ENCODE data around the gene OMP.
A peak's percentile ranks its signal among the peaks of the same experiment; 100 is the strongest.

OMP gene

DNA sequence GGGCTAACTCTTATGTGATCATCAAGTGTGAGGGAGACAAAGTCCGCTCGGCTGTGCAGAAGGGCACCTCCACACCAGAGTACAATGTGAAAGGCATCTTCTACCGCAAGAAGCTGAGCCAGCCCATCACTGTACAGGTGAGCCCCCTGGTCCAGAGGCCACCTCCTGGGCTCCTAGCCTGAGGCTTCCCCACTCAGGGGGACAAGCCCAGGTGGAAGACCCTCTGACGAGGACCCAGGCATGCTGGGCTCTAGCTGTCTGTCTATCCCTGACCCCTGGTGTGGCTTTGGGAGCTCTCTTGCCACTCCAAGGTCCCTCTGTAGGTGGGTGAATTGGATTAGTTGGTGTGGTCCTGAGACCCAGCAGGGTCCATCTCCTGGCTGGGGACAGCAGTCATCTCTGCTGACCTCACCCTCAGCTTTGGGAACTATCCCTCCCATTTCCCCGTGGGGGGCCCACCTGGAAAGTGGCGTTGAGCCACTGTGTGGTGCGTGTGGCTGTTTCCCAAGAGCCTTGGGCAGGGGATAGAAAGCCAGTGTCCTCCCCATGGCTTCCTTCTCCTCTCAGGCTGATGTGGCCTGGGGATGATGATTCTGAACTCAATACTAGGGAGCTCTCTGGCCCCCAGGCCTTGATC, 20.1 kb downstream of the OMP start:
- DNase-seq (ENCODE audit: low spot score), result no peak

DNA sequence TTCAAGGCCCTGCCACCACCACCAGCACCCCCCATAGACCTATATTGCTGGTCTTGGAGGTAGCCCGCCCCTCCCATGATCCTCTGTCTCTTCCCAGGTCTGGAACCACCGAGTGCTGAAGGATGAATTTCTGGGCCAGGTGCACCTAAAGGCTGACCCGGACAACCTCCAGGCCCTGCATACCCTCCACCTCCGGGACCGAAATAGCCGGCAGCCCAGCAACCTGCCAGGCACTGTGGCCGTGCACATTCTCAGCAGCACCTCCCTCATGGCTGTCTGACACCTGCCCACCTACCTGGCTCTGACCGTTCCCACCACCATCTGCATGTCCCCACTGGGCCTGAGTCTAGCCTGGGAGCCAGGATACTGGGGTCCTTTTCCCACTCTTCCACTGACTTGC, 21.0 kb downstream of the OMP start:
- DNase-seq (ENCODE audit: low spot score), result no peak

DNA sequence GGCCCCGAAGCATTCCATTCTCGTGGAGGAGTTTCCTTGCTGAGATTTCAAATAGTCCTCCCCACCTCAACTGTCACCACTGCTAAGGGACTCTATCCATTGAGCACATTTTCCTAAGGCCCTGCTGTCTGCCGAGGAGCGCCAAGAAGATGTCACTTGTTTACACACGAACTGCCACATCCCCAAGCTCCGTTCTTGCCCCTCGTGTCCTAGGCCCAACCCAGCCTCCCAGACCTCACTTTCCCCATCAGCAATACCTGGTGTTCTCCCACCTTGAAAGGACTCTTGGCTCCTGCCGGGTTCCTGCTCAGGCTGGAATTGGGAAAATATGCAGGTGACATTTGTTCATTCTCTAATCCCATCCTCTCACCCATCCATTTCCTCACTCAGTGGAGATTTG, 21.4 kb downstream of the OMP start:
- DNase-seq (ENCODE audit: low spot score), result no peak

DNA sequence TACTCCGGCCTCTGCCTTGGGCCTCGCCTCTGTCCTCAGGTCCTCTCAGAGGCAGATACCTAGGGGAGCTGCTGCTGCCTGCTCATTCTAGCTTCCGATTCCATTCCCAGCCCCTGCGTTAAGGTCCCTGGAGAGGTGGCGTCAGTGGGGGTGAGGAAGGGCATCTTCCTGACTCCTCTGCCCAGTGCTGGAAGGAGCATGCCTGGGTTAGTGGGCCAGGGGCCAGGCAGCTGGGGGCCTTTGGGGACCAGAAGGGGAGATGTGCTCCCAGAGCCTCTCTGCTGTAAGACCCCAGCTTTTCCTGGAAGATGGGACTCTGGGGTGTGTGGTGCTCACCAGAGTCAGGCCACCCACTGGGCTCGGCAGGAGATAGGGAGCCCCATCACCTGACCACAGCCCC, 21.8 kb downstream of the OMP start:
- no peak for DNase-seq (ENCODE audit: low spot score)

DNA sequence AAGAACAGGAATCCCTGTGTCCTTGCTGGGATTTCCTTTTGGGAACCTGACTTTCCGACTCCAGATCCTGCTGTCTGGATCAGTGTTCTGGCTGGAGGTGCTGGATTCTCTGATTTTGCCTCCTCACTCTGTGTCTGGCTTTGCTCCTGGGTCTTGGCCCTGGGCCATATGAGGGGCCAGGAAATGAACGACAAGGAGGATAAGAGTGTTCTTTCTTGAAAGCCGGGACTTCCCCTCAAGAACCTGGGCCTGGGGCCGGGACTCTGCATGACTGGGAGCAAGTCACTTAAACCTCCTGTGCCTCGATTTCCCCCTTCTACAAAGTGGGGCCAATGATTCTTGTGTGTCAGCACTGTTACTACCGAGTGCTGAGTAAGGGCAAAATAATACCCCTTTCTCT, 22.6 kb downstream of the OMP start:
- DNase-seq (ENCODE audit: low spot score), result no peak

DNA sequence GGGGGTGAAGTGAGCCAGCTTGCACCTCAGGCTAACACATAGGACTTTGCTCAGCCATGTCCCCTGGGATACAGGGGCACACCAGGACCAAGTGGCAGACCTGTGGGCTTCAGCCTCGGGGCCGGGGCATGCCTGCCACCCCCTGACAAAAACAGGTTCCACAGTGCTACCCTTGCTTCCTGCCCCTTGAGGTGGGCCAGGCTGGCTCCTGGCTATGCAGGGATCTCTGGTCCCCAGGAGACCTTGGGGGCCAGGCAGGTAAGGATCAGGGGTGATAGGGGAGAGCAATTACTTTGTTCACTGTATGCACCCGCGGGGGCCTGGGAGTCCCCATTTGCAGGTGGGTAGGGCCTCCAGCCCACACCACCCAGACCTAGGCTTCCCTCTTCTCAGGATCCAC, 23.1 kb downstream of the OMP start:
- no peak for DNase-seq (ENCODE audit: low spot score)

DNA sequence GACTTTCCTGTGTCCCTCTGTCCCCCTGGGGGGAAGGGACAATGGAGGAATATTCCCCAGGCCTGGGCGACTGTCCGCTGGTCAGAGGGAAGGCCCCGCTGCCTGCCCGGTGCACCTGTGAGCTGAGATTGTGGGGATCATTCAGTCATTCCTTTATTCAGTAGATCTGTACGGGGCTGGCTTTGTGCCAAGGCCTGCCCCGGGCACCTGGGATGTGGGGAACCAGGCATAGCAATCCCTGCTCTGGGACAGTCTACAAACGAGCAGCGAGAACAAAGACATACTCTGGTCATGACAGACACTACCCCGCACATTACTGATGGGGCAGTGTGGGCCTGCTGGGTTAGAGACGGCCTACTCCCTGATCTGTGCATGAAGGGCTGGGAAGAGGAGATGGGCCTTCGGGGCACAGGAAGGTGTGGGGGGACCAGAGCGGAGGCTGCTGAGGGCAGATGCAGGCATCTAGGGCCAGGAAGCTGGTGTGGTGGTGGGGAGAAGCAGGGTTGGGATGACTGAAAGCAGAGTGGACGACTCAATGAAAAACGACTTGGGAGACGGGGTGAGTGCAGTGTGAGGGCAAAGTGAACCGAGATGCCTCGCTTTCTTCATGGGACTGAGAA, 23.6 kb downstream of the OMP start:
- no peak for DNase-seq (ENCODE audit: low spot score)

DNA sequence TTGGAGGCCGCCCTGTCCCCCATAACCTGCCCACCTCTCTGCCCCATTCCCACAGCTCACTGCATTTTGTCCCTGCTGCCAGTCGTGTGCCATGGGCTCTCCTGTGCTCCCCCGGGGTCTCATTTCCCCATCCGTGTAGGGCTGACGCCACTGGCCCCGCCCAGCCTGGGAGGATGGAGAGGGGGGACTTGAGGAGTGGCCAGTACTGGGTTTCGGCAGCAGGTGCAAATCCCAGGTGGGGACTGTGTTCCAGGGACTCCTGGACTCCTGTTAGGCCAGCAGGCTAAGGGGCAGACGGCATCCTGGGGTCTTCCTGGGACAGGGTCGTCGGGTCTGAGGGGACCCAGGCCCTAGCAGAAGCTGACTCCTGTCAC, 24.2 kb downstream of the OMP start:
- no peak for DNase-seq (ENCODE audit: low spot score)

DNA sequence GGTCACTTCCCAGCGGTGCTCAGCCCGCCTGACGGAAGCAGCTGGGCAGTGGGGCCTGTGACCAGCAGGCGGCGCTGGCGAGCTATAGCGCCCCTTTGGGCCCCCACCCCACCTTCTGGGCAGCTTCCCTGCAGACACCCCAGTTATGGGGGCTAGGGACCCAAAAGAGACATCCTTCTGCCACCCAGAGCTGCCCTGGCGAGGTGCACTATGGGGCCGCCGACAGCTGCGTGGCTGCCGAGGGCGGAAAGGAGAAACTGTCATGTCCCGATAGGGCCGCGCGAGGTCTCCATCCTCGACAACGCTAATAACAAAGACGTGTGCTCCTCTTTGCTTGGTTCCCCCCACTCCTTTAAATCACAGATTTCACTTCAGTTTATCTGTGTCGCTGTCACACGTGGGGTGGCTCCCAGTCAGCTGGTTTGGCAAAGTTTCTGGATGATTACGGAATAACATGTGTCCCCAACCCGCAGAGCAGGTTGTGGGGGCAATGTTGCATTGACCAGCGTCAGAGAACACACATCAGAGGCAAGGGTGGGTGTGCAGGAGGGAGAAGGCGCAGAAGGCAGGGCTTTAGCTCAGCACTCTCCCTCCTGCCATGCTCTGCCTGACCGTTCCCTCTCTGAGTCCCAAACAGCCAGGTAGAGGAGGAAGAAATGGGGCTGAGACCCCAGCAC, 24.7 kb downstream of the OMP start:
- DNase-seq (ENCODE audit: low spot score), result peak; percentile 80

DNA sequence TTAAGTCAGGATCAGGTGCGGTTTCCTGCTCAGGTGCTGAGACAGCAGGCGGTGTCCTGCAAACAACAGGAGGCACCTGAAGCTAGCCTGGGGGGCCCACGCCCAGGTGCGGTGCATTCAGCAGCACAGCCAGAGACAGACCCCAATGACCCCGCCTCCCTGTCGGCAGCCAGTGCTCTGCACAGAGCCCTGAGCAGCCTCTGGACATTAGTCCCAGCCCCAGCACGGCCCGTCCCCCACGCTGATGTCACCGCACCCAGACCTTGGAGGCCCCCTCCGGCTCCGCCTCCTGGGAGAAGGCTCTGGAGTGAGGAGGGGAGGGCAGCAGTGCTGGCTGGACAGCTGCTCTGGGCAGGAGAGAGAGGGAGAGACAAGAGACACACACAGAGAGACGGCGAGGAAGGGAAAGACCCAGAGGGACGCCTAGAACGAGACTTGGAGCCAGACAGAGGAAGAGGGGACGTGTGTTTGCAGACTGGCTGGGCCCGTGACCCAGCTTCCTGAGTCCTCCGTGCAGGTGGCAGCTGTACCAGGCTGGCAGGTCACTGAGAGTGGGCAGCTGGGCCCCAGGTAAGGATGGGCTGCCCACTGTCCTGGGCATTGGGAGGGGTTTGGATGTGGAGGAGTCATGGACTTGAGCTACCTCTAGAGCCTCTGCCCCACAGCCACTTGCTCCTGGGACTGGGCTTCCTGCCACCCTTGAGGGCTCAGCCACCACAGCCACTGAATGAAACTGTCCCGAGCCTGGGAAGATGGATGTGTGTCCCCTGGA, 25.5 kb downstream of the OMP start, which contains the start of gene MYO7A:
MYO7A (plus strand) TSS at position 327 of the 772 bp plus-strand sequence. CDS start 2,389 bp downstream, outside the sequence.
- peak; percentile 79 for DNase-seq (ENCODE audit: low spot score)

DNA sequence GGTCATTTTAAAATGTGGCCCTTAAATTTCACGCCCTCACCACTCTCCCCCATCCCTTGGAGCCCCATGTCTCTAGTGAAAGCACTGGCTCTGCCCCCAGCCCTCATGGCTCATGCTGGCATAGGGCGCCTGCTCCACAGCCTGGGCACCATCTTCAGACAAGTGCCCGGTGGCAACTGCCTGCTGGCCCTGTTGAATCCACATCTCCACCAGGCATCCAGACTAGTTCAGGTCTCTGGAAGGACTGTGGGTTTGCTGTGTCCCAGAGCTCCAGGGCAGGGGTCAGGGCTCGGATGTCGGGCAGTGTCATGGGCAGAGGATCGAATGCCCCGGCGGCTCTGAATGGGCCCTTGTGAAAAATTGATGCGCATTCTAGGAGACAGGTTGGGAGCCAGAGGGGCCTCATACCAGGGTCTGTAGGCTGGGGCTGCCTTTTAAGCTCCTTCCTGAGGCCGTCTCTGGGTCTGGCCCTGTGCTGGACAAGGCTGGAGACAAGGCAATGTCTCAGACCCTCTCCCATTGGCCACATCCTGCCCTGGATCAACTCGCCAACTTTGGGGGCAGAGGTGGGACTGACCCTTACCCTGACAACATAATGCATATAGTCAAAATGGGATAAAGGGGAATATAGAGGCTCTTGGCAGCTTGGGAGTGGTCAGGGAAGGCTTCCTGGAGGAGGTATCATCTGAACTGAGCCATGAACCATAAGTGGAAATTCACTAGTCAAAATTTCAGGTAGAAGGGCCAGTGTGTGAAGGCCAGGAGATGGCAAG, 26.6 kb downstream of the OMP start:
- no peak for DNase-seq (ENCODE audit: low spot score)

DNA sequence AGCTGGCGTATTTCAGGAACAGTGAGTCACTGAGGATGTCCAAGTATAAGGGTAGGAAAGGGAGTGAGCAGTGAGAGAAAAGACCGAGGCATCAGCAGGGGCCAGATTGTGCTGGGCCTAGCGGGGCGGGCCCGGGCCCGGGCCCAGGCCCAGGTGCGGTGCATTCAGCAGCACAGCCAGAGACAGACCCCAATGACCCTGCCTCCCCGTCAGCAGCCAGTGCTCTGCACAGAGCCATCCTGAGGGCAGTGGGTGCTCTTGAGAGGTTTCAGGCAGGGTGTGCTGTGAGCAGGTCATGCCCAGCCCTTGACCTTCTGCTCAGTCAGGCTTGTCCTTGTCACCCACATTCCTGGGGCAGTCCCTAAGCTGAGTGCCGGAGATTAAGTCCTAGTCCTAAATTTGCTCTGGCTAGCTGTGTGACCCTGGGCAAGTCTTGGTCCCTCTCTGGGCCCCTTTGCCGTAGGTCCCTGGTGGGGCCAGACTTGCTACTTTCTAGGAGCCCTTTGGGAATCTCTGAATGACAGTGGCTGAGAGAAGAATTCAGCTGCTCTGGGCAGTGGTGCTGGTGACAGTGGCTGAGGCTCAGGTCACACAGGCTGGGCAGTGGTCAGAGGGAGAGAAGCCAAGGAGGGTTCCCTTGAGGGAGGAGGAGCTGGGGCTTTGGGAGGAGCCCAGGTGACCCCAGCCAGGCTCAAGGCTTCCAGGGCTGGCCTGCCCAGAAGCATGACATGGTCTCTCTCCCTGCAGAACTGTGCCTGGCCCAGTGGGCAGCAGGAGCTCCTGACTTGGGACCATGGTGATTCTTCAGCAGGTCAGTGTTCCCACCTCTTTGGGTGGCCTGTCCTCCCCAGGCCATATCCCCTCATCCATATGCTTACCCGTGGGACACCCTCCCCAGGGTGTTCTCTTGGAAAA, 27.5 kb downstream of the OMP start:
- DNase-seq (ENCODE audit: low spot score), result no peak

DNA sequence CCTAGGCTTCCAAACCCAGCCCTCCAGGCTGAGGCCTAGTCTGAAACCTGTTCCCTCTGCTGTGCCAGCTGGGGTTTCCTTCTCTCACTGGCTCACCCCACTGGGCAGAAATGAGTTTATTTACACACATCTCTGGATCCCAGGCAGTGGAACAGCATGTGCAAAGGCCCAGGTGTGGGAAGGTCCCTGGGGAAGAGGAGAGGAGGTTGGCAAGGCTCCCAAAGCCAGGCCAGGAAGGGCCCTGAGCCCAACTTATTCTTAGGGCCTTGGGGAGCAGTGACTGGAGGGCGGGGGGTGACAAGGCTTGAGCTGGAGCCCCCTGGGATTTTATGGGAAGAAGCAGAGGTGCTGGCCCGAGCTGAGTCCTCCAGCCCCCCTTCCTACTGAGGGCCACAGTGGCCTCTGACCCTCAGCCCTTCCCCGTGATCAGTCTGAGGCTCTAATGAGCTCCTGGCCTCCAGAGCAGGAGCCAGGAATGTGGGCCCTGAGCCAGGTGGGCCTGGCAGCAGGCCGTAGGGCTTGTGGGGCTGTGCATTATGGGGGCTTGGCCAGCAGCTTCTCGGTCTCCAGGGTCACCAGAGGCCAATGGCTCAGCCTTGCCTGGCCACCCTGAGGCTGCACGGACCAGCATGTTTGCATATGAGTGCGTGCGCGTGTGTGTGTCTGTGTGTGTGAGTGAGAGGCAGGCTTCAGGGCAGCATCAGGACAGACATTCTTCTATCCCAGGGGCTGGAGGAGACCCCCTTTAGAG, 28.3 kb downstream of the OMP start:
- no peak for DNase-seq (ENCODE audit: low spot score)

DNA sequence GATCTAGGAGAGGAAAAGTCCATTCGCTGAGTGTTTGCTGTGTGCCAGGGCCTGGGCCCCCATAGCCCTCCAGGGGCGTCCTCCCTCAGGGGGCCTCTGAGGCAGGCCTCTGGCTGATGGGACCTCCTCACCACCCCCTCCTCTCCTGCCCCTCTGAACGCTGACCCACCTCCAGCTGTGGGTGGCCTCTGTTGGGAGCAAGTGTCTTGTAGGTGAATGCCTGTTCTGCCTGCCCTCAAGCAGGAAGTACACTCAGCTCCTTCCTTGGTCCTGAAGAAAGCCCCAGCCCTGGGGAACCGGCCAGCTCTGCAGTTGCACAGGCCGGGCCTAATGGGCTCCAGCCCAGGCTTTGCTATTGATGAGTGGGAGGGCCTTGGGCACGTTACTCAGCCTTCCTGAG, 28.9 kb downstream of the OMP start:
- DNase-seq (ENCODE audit: low spot score), result no peak

DNA sequence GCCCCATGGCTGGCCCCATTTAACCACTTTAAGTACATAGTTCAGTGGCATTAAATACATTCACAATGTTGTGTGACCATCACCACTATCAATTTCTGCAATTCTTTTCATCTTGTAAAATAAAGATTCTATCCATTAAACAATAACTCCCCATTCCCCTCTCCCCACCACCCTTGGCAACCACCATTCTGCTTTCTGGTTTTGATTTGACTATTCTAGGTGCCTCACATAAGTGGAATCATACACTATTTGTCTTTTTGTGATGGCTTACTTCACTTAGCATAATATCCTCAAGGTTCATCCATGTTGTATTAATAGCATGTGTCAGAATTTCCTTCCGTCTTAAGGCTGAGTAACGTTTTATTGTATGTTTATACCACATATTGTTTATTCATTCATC, 32.4 kb downstream of the OMP start:
- DNase-seq (ENCODE audit: low spot score), result no peak

DNA sequence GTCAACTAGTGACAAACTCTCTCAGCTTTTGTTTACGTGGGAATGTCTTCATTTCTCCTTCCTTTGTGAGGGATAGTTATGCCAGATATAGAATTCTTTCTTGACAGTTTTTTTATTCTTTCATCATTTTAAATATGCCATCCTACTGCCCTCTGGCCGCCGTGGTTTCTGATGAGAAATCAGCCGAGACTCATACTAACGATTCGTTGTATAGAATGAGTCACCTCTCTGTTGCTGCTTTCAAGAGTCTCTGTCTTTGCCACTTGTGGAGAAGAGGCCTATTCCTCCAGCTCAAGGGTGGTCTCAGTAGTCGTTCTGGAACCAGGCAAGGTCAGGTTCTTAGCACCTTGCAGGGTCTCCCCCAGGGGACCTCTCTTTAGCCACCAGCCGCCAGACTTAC, 33.4 kb downstream of the OMP start:
- no peak for DNase-seq (ENCODE audit: low spot score)

DNA sequence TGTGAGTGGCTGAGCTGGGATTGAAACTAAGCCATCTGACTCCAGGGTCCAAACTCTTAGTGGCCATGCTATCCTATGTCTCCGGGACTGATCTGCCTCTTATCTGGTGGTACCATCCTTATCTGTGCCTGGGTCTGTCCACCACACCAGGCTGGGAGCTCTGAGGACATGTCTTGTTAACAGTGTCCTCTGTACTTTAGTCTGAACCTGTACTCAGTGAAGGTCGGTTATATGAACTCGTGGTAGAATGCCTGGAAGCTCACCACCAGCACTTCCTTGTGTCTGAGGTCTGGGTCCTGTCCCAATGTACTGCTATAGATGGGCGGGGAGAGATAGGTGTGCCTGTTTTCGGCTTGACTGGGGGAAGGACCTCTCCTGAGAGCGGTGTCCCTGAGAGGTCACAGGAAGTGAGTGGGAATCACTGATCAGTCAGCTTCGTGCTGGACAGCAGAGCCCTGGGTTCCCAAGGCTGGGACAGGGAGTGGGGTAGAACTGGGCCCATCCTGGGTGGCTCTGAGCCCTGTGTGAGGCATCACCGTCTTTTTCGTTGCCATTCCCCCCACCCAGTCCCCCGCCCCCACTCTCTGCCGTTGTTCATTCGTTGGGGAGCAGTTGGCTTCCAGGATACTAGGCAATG, 34.3 kb downstream of the OMP start:
- no peak for DNase-seq (ENCODE audit: low spot score)

DNA sequence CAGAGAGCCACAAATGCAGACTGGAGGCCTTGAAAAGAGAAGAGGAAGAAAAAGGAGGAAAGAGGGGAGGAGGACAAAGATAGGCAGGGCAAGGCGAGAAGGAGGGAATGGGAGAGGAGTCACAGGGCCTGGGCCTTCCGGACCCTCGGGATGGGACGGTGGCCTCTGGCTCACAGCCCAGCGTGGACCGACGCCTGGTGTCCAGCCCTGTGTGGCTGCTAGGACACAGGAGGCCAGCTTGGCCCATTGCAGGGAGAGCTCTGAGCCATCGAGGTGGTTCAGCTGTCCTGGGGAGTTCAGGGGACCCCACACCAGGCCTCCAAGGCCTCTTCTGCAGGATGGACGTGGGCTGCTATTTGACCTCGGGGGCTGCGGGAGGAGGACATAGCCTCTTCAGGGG, 34.8 kb downstream of the OMP start:
- DNase-seq (ENCODE audit: low spot score), result no peak

DNA sequence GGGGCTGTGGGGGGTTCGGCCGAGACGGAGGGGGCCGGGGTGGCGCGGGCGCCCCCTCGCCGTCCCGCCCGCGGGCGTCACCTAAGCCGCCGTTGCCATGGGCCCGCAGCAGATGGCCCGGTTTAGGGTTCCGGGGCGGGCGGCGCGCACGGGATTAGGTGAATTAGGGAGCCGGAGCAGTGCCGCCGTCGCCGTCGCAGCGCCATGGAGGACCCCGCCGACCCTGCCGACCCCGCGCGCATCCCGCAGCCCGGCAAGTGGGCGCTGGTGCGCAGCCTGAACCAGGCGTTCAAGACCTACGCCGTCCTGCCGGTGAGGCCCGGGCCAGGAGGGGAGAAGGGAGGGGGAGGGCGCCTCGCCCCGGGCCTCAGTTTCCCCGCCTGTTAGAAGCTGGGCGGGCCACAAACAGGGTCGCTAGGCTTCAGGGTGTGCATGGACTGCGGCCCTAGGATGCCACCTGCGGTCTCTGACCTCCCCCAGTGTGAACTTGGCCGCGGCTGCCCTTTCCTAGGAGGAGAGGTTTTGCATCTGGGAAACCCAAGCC, 35.5 kb downstream of the OMP start:
- no peak for DNase-seq (ENCODE audit: low spot score)

DNA sequence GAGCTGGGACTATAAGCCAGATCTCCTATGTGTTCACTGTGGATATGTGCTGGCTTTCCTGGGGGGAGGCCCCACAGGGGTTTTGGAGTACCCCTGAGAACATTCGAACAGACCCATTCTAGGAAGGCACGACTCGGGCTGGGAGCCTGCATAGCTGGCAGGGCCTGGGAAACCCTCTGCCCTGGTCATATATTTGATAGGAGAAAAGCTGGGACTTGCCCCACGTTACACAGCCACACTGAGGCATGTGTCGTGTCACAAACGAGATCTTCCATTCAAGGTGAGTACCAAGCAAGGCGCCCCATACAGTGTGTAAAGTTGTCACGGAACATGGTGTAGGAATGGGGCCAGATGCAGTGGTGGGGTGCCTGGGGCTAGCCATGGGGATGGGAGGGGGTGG, 36.6 kb downstream of the OMP start:
- no peak for DNase-seq (ENCODE audit: low spot score)
